Measurements from ENCODE around the gene ADCY2.

- TF ChIP-seq CTCF (IDR thresholded peaks at IDR 0.05) (no peak), POLR2A (IDR thresholded peaks at IDR 0.05) (no peak)
These were observed 426.5 kb downstream of the ADCY2 start for GRCh38 chr5:7822449-7822848.
